ENCODE data around the gene WRAP73.

DNA sequence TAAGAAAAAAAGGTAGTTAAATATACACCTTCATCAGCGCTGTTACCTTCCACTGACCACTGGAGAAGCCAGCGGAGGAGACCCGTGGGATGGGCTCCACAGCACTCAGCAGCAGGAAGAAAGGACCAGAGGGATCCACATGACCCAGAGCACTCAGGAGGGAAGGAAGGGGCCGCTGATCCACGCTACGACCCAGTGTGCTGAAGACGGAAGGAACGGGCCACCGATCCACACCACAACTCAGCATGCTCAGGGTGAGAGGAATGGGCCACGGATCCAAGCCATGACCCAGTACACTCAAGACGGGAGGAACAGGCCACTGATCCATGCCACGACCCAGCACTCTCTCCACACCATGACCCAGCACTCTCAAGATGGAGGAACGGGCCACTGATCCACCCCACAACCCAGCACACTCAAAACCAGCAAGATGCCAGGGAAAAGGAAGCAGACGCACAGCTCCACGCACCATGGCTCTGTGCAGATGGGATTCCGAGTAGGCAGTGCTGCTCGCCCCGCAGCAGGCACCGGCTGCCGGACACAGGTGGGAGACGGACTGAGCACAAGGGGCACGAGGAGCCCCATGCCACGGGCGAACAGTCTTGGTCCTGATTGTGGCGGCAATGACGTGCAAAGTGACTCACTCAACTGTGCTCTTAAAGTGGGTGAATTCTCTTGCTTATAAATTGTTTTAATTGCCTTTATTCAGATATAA lies 8.7 kb downstream of the WRAP73 start:
- TF ChIP-seq POLR2A (IDR thresholded peaks at IDR 0.05), result no peak
- TF ChIP-seq, protein P1, sequence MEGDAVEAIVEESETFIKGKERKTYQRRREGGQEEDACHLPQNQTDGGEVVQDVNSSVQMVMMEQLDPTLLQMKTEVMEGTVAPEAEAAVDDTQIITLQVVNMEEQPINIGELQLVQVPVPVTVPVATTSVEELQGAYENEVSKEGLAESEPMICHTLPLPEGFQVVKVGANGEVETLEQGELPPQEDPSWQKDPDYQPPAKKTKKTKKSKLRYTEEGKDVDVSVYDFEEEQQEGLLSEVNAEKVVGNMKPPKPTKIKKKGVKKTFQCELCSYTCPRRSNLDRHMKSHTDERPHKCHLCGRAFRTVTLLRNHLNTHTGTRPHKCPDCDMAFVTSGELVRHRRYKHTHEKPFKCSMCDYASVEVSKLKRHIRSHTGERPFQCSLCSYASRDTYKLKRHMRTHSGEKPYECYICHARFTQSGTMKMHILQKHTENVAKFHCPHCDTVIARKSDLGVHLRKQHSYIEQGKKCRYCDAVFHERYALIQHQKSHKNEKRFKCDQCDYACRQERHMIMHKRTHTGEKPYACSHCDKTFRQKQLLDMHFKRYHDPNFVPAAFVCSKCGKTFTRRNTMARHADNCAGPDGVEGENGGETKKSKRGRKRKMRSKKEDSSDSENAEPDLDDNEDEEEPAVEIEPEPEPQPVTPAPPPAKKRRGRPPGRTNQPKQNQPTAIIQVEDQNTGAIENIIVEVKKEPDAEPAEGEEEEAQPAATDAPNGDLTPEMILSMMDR (IDR thresholded peaks at IDR 0.05), result no peak

Data from transverse colon (tissue), 3 donors.